GM12873 (cell line): ENCODE measurements around the gene DHCR7.

Experiments
- CTCF ChIP-seq: IDR thresholded peaks from 2 replicates; pipeline ENCODE4 v1.5.1; 2012; ENCODE audit warnings: low read depth, mild to moderate bottlenecking, moderate library complexity, low read length, control low read depth; ENCODE audit not compliant: insufficient read depth; ENCODE audit errors: missing control alignments

Gene DHCR7

GRCh38 chr11:71395263-71395560, 53.0 kb downstream of the DHCR7 start:
- TF ChIP-seq CTCF = no peak

GRCh38 chr11:71393283-71393682, 54.9 kb downstream of the DHCR7 start:
- no peak for TF ChIP-seq CTCF

- TF ChIP-seq CTCF = no peak
These were observed 56.4 kb downstream of the DHCR7 start for GRCh38 chr11:71391796-71392195.

- no peak for TF ChIP-seq CTCF
These were observed 56.8 kb downstream of the DHCR7 start for GRCh38 chr11:71391352-71391751.

- no peak for TF ChIP-seq CTCF
These were observed 59.5 kb downstream of the DHCR7 start for GRCh38 chr11:71388637-71389235.

- TF ChIP-seq CTCF = no peak
These were observed 60.2 kb downstream of the DHCR7 start for GRCh38 chr11:71387784-71388636.

GRCh38 chr11:71387200-71387599, 61.0 kb downstream of the DHCR7 start:
- no peak for TF ChIP-seq CTCF
